NCI-H1436 treated with DMSO at 0.1 percent for 48 hours (cell line): ENCODE measurements around the gene AGPS.
"Not testable (repeated sequence)": the region's sequence is repeated elsewhere in the genome, so short reads cannot be mapped to it uniquely, and the experiment has no call there.

Experiments used
- DNase-seq: peaks from one replicate; lab custom pipeline; 2025; lab: John Stamatoyannopoulos, UW

AGPS gene

GRCh38 chr2:177392373-177393202 lies at the start of gene AGPS:
TSS of gene AGPS (plus strand) at chr2:177392773. CDS start at chr2:177392790, 17 bp downstream.
- peak; percentile 18 for DNase-seq

DNA sequence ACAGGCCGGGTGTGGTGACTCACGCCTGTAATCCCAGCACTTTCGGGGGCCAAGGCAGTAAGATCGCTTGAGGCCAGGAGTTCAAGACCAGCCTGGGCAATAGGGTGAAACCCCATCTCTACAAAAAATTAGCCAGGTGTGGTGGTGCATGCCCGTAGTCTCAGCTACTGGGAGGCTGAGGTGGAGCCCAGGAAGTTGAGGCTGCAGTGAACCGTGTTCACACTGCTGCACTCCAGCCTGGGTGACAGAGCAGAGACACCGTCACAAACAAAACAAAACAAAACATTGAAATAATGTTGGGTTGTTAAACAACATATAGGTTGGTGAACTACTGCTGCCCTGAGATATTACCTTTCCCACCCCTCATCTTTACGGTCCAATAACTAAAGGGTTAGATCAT lies 48.8 kb upstream of the AGPS start:
- DNase-seq: no peak

DNA sequence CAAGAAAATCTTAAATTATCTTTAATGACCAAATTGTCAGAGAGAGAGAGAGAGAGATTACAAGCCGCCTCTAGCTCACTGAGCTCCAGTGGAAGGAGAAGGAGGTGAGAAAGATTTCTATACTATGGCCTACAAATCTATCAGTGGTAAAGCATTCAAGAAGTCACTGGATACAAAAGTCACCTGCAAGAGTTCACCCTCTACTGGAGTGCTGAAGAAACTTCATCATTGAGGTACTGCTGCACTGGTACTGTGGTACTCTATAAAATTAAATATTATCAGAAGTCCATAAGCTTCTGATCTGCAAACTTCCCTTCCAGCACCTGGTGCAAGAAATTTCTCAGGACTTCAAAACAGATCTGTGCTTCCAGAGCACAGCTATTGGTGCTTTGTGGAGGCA lies 48.3 kb upstream of the AGPS start:
- DNase-seq: no peak

- no peak for DNase-seq
These were observed 46.4 kb upstream of the AGPS start for GRCh38 chr2:177346192-177346591.

GRCh38 chr2:177347570-177347969 lies 45.0 kb upstream of the AGPS start:
- DNase-seq: no peak

DNA sequence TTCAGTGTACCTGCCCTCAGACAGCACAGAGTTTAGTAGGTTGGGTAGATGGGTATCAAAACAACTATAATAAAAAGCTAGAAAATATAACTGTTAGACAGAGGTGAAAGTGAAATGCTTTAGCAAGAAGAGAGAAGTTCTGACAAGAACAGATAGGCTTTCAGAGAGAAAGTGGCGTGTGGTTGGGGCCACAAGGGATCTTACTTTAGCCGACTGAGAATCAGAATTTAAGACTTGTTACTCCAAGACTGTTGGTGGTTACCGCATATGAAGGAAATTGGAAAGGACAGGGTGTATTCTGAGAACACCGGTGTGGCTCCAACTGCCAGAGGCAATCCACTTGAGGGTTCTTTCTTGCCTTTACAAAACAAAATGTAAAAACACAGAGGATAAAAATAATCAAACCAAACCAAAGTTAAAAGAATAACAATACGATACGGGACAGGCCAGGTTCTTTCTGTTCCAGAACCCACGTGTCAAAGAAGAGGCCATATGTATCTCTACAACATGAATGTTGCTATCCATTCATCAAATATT lies 44.4 kb upstream of the AGPS start:
- DNase-seq: no peak

DNA sequence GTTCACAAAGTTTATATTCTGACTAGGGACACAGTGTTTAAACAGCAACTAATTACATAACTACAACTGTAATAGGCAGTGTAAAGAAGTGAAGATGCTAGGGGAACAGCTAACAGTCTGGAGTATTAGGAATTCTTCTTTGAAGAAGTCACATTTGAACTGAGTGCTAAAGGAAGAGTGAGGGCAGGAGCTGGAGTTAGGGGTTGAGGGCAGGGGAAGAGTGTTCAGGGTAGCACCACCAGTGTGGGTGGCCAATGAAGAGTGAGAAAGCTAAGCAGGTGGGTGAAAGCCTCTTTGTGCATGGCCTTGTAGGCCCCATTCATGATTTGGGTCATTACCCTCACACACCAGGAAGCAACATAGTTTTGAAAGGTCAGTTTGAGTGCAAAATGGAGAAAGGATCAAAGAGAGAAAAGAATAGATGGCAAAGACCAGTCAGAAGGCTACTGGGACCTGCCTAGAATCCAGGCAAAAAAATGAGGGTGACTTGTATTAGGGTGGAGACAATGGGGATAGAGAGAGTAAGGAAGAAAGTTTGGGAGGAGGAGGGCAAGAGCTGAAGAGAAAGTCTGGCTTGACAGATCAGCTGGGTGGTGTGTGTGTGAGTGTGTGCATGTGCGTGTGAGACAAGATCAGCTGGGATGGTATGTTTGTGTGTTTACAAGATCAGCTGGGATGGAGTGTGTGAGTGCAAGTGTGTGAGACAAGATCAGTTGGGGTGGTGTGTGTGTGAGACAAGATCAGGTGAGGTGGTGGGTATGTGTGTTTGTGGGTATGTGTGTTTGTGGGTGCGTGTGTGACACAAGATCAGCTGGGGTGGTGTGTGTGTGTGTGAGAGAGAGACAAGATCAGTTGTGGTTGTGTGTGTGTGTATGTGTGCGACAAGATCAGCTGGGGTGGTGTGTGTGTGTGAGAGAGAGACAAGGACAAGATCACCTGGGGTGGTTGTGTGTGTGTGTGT lies 43.6 kb upstream of the AGPS start:
- DNase-seq: no peak

DNA sequence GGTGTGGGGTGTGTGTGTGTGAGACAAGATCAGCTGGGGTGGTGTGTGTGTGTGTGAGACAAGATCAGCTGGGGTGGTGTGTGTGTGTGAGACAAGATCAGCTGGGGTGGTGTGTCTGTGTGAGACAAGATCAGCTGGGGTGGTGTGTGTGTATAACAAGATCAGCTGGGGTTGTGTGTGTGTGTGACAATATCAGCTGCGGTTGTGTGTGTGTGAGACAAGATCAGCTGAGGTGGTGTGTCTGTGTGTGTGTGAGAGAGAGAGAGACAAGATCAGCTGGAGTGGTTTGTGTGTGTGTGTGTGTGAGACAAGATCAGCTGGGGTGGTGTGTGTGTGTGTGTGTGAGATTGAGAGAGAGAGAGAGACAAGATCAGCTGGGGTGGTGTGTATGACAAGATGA lies 41.9 kb upstream of the AGPS start:
- not testable (repeated sequence) for DNase-seq

- DNase-seq: not testable (repeated sequence)
These were observed 41.5 kb upstream of the AGPS start for GRCh38 chr2:177351121-177351520.

DNA sequence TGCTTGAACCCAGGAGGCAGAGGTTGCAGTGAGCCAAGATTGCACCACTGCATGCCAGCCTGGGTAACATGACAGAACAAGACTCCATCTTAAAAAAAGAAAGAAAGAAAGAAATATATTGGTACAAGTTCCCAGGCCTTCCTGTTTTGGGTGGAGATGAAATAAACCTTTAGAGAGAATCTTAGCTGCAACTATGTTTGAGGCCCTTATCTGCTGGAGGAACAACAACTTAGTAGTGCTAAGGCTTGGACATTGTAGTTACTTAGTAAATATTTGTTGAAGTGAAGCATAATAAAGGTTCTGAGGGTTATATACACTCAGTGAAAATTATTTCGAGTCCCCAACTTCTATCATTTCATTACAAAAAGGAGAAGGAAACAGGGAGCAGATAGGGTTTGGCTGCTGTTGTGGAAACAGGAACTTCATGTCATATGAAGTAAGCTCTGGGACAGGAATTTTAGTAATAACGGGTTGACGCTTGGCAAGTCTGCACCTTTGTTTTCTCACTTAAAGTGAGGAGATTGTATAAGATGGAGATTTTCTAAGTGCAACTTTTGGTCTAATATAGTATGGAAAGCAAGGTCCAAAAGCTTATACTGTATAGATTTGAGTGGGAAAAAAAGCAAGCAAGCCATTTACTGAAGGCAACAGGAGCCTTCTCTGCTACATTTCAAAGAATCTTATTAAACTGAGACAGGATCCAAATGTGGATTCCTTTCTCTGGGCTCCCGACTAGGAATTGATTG lies 40.0 kb upstream of the AGPS start:
- DNase-seq: no peak

- DNase-seq: no peak
These were observed 39.4 kb upstream of the AGPS start for GRCh38 chr2:177353187-177353478.

- DNase-seq: not testable (repeated sequence)
These were observed 38.0 kb upstream of the AGPS start for GRCh38 chr2:177354541-177354940.

DNA sequence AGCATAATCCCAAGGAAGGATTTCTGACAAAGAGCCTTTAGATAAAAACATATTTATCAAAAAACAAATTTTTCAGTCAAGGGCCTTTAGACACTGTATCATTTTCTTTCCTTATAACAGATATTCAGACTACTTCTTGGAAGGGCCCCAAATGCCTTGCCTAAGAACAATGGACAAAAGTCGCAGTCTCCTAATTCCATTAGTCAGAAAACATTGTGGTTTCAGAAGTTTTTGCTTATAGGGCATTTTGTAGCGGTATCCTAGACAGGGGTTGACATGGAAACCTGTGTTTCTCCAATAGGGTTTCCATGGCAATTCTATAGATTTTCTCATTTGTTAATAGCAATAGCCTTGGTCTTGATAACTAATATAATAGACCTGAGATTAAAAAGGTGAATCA lies 36.7 kb upstream of the AGPS start:
- DNase-seq: no peak

DNA sequence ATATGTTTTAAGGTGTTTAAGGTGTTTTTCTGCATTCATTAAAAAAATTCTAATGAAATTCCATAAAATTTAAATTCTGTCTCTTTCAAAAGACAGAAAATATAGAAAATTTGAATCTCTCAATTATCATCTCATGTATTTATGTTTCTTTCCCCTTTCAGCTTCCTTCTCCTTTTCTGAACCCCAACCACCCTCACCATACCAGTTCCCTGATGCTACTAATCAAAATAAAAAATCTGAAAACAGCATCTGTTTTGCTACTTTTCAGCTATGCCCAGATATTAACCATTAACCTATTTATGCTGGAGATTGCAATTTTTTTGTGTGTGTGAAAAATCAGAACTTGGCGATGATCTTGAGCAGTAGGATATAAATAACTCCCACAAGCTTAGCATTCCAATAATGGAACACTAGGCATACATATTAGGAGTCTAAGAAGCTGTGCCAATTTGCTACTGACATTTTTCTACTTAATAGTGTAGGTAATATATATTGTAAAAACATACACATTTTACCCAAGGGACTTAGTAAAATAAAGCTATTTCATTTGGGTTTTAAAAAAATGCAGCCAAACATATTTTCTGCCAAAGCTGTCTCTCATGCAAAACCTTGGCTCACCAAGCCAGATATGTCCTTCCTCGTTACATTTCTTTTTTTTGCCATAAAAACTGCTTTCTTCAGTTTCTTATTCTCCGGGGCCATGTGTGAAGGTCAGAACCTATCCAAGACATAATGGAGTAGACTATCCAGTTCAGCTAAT lies 32.6 kb upstream of the AGPS start:
- no peak for DNase-seq

GRCh38 chr2:177362499-177362898 lies 30.1 kb upstream of the AGPS start:
- DNase-seq: no peak

- DNase-seq: no peak
These were observed 29.2 kb upstream of the AGPS start for GRCh38 chr2:177363332-177363731.

- DNase-seq: not testable (repeated sequence)
These were observed 26.8 kb upstream of the AGPS start for GRCh38 chr2:177365764-177366163.

DNA sequence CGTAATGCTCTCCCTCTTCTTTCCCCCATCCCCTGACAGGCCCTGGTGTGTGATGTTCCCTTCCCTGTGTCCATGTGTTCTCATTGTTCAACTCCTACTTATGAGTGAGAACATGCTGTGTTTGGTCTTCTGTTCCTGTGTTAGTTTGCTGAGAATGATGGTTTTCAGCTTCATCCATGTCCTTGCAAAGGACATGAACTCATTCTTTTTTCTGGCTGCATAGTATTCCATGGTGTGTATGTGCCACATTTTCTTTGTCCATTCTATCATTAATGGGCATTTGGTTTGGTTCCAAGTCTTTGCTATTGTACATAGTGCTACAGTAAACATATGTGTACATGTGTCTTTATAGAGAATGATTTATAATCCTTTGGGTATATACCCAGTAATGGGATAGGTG lies 24.6 kb upstream of the AGPS start:
- not testable (repeated sequence) for DNase-seq

DNA sequence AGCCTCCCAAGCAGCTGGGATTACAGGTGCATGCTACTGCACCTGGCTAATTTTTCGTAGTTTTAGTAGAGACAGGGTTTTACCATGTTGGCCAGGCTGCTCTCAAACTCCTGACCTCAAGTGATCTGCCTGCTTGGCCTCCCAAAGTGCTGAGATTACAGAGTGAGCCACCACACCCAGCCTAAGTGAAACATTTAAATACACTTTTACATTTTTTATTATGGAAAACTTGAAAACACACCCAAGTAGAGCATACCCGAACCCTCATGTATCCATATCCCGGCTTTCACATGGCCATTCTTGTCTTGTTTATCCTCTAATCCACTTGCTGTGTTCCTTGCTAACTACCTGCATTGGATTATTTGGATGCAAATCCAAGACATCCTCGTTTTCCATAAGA lies 13.2 kb upstream of the AGPS start:
- no peak for DNase-seq

DNA sequence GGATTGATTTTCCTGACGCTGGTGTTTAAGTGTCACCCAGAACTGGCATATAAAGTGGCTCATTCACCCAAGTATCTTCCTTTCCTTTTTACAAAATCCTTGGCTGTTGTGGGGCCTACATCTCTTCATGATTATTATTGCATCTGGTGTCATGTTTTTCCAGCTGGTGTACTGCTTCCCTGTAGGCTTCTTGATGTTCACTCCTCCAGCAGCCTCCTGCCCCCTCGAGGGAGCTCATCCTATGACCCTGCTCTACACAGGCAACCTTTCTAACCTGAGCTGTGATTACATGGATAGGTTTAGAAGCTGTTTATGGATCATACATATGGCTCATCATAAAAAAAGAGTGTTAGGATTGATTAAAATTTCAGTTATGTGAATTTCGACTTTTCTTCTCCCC lies 12.4 kb upstream of the AGPS start:
- no peak for DNase-seq

GRCh38 chr2:177383935-177384334 lies 8.6 kb upstream of the AGPS start:
- no peak for DNase-seq
